Measurements from ENCODE around the gene SLC29A1. TPM values are rescaled to one million over a fixed set of nuclear protein-coding genes. Genes with fewer than 3 reads are reported as not detected.

The SLC29A1 gene
- total and polyA plus RNA-seq, 9 of the 15 experiments (the other 6 are each of a cell fraction or from before 2014, with no cell fraction given): 18.9 to 170 (median 57.7) TPM

GRCh38 chr6:44223319-44224028 is at the start of gene SLC29A1 (continued):
- TF ChIP-seq ZNF592 (IDR thresholded peaks at IDR 0.05) (peak; percentile 75), BRF2 (IDR thresholded peaks at IDR 0.05; ENCODE audit: borderline replicate concordance, insufficient read depth, insufficient read length) (no peak), ETS1 (conservative IDR thresholded peaks at IDR 0.05; ENCODE audit: control insufficient read depth, low read depth, low read length) (no peak; the same call in 1 of the 2 replicates), ARID2 (IDR thresholded peaks at IDR 0.05) (no peak), RB1 (IDR thresholded peaks at IDR 0.05; ENCODE audit: low read depth) (peak; percentile 74; the same call in 1 of the 2 replicates), HDAC3 (IDR thresholded peaks at IDR 0.05; ENCODE audit: borderline replicate concordance, partially characterized antibody) (no peak), RUNX1 (IDR thresholded peaks at IDR 0.05; ENCODE audit: low read depth) (no peak), MGA (IDR thresholded peaks at IDR 0.05) (peak; percentile 89)
